ENCODE results near the gene MAP3K3. TPM values are rescaled to one million over a fixed set of nuclear protein-coding genes. Genes with fewer than 3 reads are reported as not detected.

MAP3K3 gene
- total RNA-seq, 1 donor from 2014 or later, result 24.6 TPM

GRCh38 chr17:63622574-63623390 is 565 bp downstream of the MAP3K3 start:
- DNase-seq, result peak; percentile 31

GRCh38 chr17:63623786-63624530 is 1.7 kb downstream of the MAP3K3 start:
- no peak for DNase-seq

- DNase-seq, result no peak
Measured at GRCh38 chr17:63624531-63624880, 2.3 kb downstream of the MAP3K3 start.

GRCh38 chr17:63626551-63627180 is 4.4 kb downstream of the MAP3K3 start:
- DNase-seq, result no peak

GRCh38 chr17:63629627-63630026 is 7.4 kb downstream of the MAP3K3 start:
- no peak for DNase-seq

GRCh38 chr17:63631062-63631461 is 8.8 kb downstream of the MAP3K3 start:
- DNase-seq, result no peak

GRCh38 chr17:63631626-63632025 is 9.4 kb downstream of the MAP3K3 start:
- no peak for DNase-seq

- no peak for DNase-seq
Measured at GRCh38 chr17:63633742-63634141, 11.5 kb downstream of the MAP3K3 start.

- no peak for DNase-seq
Measured at GRCh38 chr17:63634163-63634562, 11.9 kb downstream of the MAP3K3 start.

- no peak for DNase-seq
Measured at GRCh38 chr17:63634816-63635215, 12.6 kb downstream of the MAP3K3 start.

GRCh38 chr17:63635290-63635689 is 13.1 kb downstream of the MAP3K3 start:
- no peak for DNase-seq

GRCh38 chr17:63635787-63636186 is 13.6 kb downstream of the MAP3K3 start:
- no peak for DNase-seq

GRCh38 chr17:63639125-63639524 is 16.9 kb downstream of the MAP3K3 start:
- DNase-seq, result no peak

GRCh38 chr17:63640038-63640437 is 17.8 kb downstream of the MAP3K3 start:
- no peak for DNase-seq

GRCh38 chr17:63641692-63642448 is 19.7 kb downstream of the MAP3K3 start:
- DNase-seq, result no peak

- DNase-seq, result no peak
Measured at GRCh38 chr17:63644846-63645245, 22.6 kb downstream of the MAP3K3 start.

- DNase-seq, result no peak
Measured at GRCh38 chr17:63645775-63646487, 23.7 kb downstream of the MAP3K3 start.

- no peak for DNase-seq
Measured at GRCh38 chr17:63646488-63646806, 24.2 kb downstream of the MAP3K3 start.

- DNase-seq, result no peak
Measured at GRCh38 chr17:63647065-63647725, 25.0 kb downstream of the MAP3K3 start.

GRCh38 chr17:63647936-63648335 is 25.7 kb downstream of the MAP3K3 start:
- DNase-seq, result no peak

GRCh38 chr17:63649813-63650212 is 27.6 kb downstream of the MAP3K3 start:
- DNase-seq, result no peak

Measured in skin of body (tissue), 2 donors.